Measurements from ENCODE around the gene RNF208.

GRCh38 chr9:137232510-137232909 is 10.5 kb upstream of the RNF208 start:
- TF ChIP-seq, protein P1, sequence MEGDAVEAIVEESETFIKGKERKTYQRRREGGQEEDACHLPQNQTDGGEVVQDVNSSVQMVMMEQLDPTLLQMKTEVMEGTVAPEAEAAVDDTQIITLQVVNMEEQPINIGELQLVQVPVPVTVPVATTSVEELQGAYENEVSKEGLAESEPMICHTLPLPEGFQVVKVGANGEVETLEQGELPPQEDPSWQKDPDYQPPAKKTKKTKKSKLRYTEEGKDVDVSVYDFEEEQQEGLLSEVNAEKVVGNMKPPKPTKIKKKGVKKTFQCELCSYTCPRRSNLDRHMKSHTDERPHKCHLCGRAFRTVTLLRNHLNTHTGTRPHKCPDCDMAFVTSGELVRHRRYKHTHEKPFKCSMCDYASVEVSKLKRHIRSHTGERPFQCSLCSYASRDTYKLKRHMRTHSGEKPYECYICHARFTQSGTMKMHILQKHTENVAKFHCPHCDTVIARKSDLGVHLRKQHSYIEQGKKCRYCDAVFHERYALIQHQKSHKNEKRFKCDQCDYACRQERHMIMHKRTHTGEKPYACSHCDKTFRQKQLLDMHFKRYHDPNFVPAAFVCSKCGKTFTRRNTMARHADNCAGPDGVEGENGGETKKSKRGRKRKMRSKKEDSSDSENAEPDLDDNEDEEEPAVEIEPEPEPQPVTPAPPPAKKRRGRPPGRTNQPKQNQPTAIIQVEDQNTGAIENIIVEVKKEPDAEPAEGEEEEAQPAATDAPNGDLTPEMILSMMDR (IDR thresholded peaks at IDR 0.05; ENCODE audit: insufficient read depth, low read length, poor library complexity, severe bottlenecking) = no peak
- no peak for TF ChIP-seq EZH2phosphoT487 (conservative IDR thresholded peaks at IDR 0.05; ENCODE audit: low read length)
